HG03520 (cell line): ENCODE measurements around the gene RPP21.
A peak's percentile ranks its signal among the peaks of the same experiment; 100 is the strongest.

ENCODE experiments used
- ATAC-seq: cut with Tn5 transposase; IDR thresholded peaks from one replicate; pipeline ENCODE4 v1.9.1; 2021; ENCODE audit warnings: mild to moderate bottlenecking, moderate library complexity; ENCODE audit not compliant: unreplicated experiment

RPP21 gene

GRCh38 chr6:30344868-30345671 lies at the start of gene RPP21:
Gene RPP21 (plus strand): TSS chr6:30345156. CDS start chr6:30345172, 16 bp downstream.
- peak; percentile 90 for ATAC-seq

- no peak for ATAC-seq
These were observed 49.1 kb upstream of the RPP21 start for GRCh38 chr6:30295837-30296236.

- ATAC-seq = no peak
These were observed 41.0 kb upstream of the RPP21 start for GRCh38 chr6:30304002-30304401.

GRCh38 chr6:30311101-30311500 lies 33.9 kb upstream of the RPP21 start:
- no peak for ATAC-seq

GRCh38 chr6:30311671-30312070 lies 33.3 kb upstream of the RPP21 start:
- ATAC-seq = no peak

- no peak for ATAC-seq
These were observed 32.7 kb upstream of the RPP21 start for GRCh38 chr6:30312266-30312665.

- no peak for ATAC-seq
These were observed 32.2 kb upstream of the RPP21 start for GRCh38 chr6:30312676-30313321.

GRCh38 chr6:30315156-30315555 lies 29.8 kb upstream of the RPP21 start:
- ATAC-seq = no peak

- ATAC-seq = no peak
These were observed 26.9 kb upstream of the RPP21 start for GRCh38 chr6:30317913-30318589.

- no peak for ATAC-seq
These were observed 25.7 kb upstream of the RPP21 start for GRCh38 chr6:30319146-30319835.

- ATAC-seq = no peak
These were observed 23.1 kb upstream of the RPP21 start for GRCh38 chr6:30321692-30322388.

GRCh38 chr6:30322527-30323501 lies 22.1 kb upstream of the RPP21 start:
- no peak for ATAC-seq

- no peak for ATAC-seq
These were observed 21.1 kb upstream of the RPP21 start for GRCh38 chr6:30323806-30324205.

- no peak for ATAC-seq
These were observed 19.6 kb upstream of the RPP21 start for GRCh38 chr6:30325150-30325872.

GRCh38 chr6:30325873-30326525 lies 19.0 kb upstream of the RPP21 start:
- peak; percentile 25 for ATAC-seq

GRCh38 chr6:30326526-30327231 lies 18.3 kb upstream of the RPP21 start, which contains the start of gene TRIM39:
Gene TRIM39 (plus strand): TSS chr6:30326927. CDS start chr6:30329318, 2,391 bp downstream.
- peak; percentile 60 for ATAC-seq

- ATAC-seq = no peak
These were observed 17.7 kb upstream of the RPP21 start for GRCh38 chr6:30327232-30327746.
